Right forelimb (tissue), 1 donor: ENCODE measurements around the gene EVI5L.
"Not testable (repeated sequence)": the region's sequence is repeated elsewhere in the genome, so short reads cannot be mapped to it uniquely, and the experiment has no call there.

Experiments used
- DNase-seq: peaks from one replicate; pipeline ENCODE4 v3.0.0-alpha.2; 2018

EVI5L gene

DNA sequence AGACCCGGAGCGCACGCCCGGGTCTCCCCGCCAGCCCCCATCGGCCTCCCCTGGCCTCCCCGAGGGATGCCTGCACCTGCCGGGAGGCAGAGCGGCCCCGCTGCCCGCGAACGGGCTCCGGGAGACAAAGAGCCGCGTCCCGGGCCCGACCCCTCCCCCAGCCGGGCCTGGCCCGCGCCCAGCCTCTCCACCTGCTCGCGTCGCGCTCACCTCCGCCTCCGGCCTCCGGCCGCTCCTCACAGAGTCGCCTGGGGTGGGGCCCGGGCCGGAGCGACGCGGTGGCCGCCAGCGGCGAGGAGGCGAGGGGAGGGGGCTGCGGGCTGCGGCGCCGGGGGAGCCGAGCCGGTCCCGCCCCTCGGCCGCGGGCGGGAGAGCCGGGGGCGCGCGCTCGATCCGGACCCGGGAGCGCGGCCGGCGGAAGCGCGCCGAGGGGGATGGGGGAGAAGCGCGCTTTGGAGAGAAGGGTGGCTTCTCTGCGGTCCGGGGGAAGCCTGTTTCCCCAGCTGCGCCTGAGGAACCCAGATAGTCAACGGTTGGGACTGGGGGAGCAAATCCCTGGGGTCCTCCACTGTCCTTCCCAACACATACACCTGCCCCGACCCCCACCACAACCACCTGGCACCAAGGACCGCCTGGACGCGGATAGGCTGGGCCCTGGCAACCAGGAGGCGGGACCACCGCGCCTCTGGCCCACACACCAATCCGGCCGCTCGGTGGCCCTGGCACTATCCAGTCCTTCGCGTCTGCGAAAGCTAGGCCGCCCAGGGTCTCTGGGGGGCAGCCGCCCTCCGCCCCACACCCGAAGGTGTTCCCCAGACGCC, 44.3 kb downstream of the EVI5L start, which contains the start of gene PRR36:
PRR36 (minus strand) TSS at position 315 of the 821 bp plus-strand sequence. CDS start 701 bp downstream, outside the sequence.
- DNase-seq: no peak

DNA sequence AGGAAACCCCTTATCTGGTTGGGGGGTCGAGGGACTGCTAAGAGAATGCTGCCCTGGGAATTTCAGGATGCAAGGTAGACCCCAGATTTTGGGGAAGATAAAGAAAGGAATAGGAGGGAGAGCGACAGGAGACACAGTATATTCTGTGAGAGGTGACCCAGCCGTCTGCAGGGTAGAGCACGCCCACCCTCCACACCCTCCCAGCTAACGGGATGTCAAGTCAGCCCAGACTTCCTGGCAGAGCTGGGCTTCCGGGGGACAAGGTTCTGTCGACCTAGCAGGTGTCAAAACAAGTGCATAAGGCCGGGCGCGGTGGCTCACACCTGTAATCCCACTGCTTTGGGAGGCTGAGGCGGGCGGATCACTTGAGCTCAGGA, 44.9 kb downstream of the EVI5L start:
- no peak for DNase-seq

GRCh38 chr19:7877249-7877836, 47.3 kb downstream of the EVI5L start:
- DNase-seq: no peak

DNA sequence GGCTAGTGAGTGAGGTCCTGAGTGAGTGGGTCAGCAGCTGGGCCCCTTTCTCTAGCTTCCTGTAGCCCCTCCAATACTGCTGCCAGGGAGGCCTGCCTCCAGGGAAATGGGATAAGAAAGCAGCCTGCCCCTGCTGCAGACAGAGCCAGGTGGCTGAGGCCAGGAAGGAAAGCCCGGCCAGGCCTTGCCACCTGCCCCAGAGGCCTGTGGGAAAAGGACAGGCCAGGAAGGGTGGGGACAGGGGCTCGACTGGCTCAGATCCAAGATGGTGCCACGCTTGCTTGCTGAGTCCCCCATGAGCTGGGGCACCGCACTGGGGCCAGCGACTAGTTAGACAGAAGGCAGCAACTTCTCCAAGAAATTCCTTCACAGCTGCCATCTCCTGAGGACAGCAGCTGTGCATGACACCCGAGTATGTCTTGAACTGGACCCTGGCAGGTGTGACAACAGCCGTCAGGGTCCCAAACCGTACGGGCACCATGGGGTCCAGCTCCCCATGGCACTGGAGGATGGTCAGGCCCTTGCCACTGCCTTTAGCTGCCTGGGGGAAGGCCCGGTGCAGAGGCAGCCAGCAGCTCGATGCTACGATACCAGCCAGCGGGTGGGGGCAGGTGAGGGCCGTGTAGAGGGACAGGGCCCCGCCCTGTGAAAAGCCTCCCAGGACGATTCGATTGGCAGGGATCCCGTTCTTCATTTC, 49.2 kb downstream of the EVI5L start:
- no peak for DNase-seq

DNA sequence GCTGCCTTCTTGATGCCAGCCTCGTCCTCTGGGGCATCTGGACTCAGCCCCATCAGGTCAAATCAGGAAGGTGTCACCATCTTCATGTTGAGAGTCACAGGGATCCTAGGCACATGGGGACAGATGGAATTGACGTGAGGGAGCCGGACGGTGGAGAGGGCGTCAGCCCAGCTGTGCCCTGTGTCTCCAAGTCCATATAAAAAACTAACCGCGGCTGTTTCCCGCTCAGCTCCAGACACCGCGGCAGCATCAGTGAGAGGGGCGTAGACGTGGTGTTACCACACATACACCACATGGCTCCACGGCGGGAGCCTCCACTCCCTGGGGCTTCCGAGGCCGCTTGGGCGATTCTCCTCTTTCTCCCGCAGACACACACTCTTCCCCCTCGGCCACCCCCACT, 49.8 kb downstream of the EVI5L start:
- no peak for DNase-seq

DNA sequence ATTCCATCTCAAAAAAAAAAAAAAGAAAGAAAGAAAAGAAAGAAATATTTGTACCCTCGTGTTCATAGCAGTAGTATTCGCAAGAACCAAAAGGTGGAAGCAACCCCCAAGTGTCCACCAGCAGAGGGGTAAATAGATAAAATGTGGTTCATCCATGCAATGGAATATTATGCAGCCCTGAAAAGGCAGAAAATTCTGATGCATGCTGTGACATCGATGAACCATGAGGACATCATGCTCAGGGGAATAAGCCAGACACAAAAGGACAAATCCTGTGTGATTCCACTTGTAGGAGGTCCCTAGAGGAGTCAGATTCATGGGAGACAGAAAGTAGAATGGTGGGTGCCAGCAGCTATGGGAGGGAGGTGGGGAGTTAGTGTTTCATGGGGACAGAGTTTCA, 51.9 kb downstream of the EVI5L start:
- DNase-seq: no peak

DNA sequence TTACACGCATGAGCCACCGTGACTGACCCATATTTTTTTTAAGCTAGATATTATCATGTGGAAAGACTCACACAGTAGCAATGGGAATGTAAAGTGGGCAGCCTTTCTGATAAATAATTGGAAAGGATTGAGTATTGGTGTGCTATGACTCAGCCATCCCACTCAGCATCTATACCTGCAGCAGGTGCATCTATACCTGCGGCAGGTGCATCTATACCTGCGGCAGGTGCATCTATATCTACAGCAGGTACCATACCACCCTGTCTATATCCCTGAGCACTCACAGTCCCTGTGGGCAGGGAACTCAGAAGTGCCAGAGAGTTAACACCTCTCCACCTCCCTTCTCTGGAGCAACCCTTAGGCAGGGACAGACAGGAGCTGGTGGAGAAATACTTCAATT, 53.1 kb downstream of the EVI5L start:
- no peak for DNase-seq

GRCh38 chr19:7883796-7884570, 54.0 kb downstream of the EVI5L start:
- no peak for DNase-seq

GRCh38 chr19:7885818-7886217, 55.8 kb downstream of the EVI5L start:
- DNase-seq: no peak

DNA sequence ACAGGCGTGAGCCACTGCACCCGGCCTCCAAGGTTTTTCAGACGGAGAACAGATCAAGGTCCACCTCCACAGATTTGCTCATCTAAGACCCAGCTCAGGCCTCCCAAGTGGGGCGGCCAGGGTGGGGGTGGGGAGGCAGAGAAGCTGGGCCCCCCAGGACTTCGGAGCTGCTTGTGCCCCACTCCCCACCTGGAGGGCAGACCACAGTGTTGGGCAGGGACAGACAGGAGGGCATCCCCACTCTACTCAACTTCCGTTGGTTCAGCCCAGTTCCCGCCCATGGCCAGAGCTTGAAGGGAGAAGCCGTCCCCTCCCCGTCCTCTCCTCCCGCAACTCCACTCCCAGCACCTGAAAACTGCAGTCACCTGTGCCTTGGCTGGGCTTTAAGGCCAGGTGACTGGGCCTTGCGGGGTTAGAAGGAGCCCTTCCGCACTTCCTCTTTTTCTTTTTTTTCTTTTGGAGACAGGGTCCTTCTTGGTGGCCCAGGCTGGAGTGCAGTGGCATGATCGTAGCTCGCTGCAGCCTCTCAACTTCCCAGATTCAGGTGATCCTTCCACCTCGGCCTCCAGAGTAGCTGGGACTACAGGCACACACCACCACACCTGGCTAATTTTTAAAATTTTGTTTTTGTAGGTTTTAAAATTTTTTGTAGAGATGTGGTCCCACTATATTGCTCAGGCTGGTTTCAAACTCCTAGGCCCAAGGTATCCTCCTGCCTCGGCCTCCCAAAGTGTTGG, 57.6 kb downstream of the EVI5L start:
- no peak for DNase-seq

DNA sequence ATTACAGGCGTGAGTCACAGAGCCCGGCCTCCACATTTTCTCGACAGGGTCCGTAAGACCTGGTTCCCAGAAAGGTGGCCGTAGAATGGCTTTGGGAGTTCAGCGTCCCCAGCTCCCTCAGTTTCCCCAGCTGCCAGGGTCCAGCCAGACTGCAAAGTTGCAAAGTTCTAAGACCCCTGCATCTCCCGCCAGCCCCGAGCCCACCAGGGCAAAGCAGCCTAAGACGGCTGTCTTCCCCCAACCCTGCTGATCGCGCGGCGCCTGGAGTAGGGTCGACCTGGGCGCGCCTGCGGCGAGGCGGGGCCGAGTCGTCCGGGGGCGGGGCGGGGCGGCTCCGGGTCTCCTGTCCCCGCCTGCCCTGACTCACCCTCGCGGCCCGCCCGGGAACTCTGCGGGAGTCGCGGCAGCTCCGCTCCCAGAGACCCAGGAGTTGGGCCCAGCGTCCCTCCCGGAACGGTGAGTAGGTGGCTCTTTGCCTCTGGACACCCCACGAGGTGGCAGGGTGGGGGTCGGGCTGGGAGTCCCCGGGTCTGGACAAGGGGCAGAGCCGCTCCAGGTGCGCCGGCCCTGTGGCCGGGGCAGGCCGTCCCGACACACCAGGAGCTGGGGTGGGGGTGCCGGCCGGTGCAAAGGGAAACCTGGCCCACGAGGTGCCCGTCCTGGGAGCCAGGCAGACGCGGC, 58.3 kb downstream of the EVI5L start, which contains the start of gene LRRC8E:
LRRC8E (plus strand) TSS at position 366 of the 681 bp plus-strand sequence. CDS start 7,094 bp downstream, outside the sequence.
- DNase-seq: no peak

- DNase-seq: no peak
These were observed 58.8 kb downstream of the EVI5L start for GRCh38 chr19:7888826-7889217.

GRCh38 chr19:7893362-7894101, 63.5 kb downstream of the EVI5L start:
- DNase-seq: not testable (repeated sequence)

DNA sequence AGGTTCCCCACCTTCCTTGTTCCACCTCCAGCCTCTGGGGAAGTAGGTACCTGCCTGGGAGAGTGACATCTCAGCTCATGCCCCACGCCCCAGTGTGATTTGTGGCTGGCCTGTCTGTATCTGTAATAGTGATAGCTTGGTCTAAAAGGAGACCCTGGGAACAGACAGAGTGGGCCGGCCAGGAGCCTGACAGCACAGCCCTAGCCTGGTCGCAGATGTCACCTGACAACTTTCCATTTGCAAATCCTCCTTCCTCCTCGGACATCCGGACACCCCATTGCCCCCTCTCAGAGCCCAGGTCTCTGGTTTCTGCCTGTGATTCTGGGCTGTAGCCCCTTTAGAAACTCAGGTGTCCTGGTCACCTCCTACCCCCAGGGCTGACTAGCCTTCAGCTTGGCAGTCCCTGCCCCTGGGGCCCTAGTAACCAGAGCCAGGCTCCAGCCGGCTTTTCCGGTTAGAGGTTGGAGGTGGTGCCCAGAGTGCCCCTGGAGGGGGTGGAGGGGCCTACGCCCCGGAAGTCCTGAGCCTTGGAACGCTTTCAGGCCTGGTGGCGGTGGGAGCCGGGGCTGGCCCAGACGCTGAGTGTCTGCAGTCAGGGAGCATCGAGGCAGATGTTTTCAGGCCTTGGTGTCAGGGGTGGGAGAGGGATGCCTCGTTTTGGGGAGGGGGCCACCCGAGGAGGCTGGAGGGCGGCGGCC, 64.7 kb downstream of the EVI5L start:
- DNase-seq: no peak

DNA sequence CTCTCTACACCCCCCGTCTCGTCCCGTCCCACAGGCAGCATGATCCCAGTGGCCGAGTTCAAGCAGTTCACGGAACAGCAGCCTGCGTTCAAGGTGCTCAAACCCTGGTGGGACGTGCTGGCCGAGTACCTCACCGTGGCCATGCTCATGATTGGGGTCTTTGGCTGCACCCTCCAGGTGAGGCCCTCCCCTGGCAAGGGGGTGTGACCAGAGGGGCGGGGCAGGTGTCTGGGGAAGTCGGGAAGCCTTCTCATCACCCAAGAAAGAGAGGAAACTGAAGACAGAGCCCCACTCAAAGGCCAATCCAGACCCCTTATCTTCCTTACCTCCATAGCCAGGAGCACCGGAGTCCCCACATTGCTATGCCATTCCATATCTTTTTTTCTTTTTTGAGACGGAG, 65.5 kb downstream of the EVI5L start:
- no peak for DNase-seq

- DNase-seq: no peak
These were observed 67.3 kb downstream of the EVI5L start for GRCh38 chr19:7897292-7897691.

DNA sequence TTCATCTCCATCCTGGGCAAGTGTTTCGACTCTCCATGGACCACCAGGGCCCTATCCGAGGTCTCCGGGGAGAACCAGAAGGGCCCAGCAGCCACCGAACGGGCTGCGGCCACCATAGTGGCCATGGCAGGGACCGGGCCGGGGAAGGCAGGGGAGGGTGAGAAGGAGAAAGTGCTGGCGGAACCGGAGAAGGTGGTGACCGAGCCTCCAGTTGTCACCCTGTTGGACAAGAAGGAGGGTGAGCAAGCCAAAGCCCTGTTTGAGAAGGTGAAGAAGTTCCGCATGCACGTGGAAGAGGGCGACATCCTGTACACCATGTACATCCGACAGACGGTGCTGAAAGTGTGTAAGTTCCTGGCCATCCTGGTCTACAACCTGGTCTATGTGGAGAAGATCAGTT, 68.9 kb downstream of the EVI5L start:
- no peak for DNase-seq

DNA sequence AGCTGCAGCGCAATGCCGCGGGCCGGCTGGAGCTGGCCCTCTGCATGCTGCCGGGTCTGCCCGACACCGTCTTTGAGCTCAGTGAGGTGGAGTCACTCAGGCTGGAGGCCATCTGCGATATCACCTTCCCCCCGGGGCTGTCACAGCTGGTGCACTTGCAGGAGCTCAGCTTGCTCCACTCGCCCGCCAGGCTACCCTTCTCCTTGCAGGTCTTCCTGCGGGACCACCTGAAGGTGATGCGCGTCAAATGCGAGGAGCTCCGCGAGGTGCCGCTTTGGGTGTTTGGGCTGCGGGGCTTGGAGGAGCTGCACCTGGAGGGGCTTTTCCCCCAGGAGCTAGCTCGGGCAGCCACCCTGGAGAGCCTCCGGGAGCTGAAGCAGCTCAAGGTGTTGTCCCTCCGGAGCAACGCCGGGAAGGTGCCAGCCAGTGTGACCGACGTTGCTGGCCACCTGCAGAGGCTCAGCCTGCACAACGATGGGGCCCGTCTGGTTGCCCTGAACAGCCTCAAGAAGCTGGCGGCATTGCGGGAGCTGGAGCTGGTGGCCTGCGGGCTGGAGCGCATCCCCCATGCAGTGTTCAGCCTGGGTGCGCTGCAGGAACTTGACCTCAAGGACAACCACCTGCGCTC, 69.8 kb downstream of the EVI5L start:
- DNase-seq: no peak

GRCh38 chr19:7900401-7900870, 70.4 kb downstream of the EVI5L start:
- DNase-seq: no peak

DNA sequence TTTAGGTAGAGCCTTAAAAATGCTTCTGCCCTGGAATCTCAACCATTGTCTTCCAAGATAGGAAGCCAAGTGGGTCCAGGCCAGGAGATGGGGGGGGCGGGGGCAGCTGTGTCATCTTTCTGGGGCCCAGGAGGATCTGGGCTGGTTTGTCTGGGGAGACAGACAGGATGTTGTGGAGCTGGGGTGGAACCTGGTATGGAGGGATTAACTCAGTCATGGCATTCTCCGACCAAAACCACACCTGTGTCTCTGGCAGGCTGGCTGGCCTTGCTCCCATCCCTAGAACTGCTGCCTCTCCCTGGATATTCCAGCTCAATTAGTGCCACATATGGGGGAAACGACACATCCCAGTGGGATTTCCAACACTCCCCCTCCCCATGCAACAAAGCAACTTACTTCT, 70.9 kb downstream of the EVI5L start:
- no peak for DNase-seq
